ENCODE measurements around the gene CELF1. TPM values are rescaled to one million over a fixed set of nuclear protein-coding genes. Genes with fewer than 3 reads are reported as not detected.

The CELF1 gene
- total and polyA plus RNA-seq, 10 of the 15 experiments (the other 5 are each of a cell fraction or from before 2014, with no cell fraction given): 35.3 to 128 (median 85.7) TPM

DNA sequence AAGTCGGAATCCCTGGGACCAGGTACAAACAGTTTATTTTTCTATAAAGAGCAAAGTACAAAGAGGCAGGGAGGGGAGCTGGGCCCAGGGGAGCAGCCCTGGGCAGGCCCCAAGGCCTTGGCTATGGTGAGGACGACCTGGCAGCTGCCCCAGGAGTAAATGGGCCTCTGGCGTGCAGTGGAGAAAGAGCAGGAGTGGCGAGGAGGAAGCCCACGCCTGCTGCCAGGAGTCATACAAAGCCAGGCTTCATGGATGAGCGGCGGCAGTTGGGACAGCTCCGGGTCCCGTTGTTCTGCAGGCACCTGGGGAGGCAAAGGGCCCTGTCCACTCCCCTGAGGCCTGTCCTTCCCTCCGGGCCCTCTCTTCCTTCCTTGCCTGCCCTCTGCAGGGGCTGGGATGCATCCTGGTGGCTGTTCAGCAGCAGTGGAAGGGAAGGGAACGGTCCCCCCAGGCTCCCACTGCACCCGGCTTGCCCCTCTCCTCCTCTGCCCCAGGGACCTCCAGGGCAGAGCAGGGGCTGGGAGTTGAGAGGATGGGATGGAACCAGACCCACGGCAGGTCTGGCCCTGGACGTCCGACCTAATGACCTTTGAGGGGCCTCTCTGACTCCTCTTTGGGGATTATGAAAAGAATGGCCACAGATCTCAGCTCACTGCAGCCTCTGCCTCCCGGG lies 115.0 kb downstream of the CELF1 start:
- no peak for FAIRE-seq

More for the DNA sequence above, 115.0 kb downstream of the CELF1 start:
- ChIA-PET SMC1A (ENCODE audit: uncharacterized antibody, unreplicated experiment) (no interaction called here), POLR2A (no interaction called here), CTCF (no interaction called here), RAD21 (ENCODE audit: unreplicated experiment) (no interaction called here)
- H3K27me3 ChIP-seq (replicated peaks in 1 of 2; ENCODE audit: control insufficient read depth in 2 of 2, insufficient read depth in 2 of 2, low read length in 1 of 2): no peaks in the 10 kb centered on the region; a peak in 1 of 4 replicates
- H3K4me2 ChIP-seq (ENCODE audit: control insufficient read depth, insufficient read depth): no peak overlapping the region
- H4K20me1 ChIP-seq (ENCODE audit: control insufficient read depth, insufficient read depth): no peaks in the 10 kb centered on the region
- H3K4me3 ChIP-seq: no peak overlapping the region
- in situ Hi-C loops (cut with MboI): no loop called here
- no peak overlapping the region for H3K27ac ChIP-seq (ENCODE audit: control insufficient read depth, insufficient read depth)
- no peak overlapping the region for H3K9ac ChIP-seq (ENCODE audit: control insufficient read depth, insufficient read depth, low read length)
- TF ChIP-seq HDAC2 (IDR thresholded peaks at IDR 0.05) (no peak), MYC (IDR thresholded peaks at IDR 0.05; ENCODE audit: insufficient read depth, insufficient read length, insufficient replicate concordance, low read length, severe bottlenecking) (no peak), MTA3 (IDR thresholded peaks at IDR 0.05; ENCODE audit: borderline replicate concordance, low read length) (no peak), YY1 (IDR thresholded peaks at IDR 0.05; ENCODE audit: low read depth, low read length) (no peak), CHD2 (IDR thresholded peaks at IDR 0.05; ENCODE audit: borderline replicate concordance, low read depth, low read length) (no peak), RFX5 (IDR thresholded peaks at IDR 0.05; ENCODE audit: low read depth, low read length) (no peak), RB1 (IDR thresholded peaks at IDR 0.05; ENCODE audit: borderline replicate concordance) (no peak), NR2C2 (IDR thresholded peaks at IDR 0.05; ENCODE audit: borderline replicate concordance, control insufficient read depth, insufficient read length, low read depth) (no peak), FOXK2 (IDR thresholded peaks at IDR 0.05) (no peak)
- TF ChIP-seq, protein P1, sequence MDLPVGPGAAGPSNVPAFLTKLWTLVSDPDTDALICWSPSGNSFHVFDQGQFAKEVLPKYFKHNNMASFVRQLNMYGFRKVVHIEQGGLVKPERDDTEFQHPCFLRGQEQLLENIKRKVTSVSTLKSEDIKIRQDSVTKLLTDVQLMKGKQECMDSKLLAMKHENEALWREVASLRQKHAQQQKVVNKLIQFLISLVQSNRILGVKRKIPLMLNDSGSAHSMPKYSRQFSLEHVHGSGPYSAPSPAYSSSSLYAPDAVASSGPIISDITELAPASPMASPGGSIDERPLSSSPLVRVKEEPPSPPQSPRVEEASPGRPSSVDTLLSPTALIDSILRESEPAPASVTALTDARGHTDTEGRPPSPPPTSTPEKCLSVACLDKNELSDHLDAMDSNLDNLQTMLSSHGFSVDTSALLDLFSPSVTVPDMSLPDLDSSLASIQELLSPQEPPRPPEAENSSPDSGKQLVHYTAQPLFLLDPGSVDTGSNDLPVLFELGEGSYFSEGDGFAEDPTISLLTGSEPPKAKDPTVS (IDR thresholded peaks at IDR 0.05; ENCODE audit: low read depth, low read length): no peak
- TF ChIP-seq, protein P2, sequence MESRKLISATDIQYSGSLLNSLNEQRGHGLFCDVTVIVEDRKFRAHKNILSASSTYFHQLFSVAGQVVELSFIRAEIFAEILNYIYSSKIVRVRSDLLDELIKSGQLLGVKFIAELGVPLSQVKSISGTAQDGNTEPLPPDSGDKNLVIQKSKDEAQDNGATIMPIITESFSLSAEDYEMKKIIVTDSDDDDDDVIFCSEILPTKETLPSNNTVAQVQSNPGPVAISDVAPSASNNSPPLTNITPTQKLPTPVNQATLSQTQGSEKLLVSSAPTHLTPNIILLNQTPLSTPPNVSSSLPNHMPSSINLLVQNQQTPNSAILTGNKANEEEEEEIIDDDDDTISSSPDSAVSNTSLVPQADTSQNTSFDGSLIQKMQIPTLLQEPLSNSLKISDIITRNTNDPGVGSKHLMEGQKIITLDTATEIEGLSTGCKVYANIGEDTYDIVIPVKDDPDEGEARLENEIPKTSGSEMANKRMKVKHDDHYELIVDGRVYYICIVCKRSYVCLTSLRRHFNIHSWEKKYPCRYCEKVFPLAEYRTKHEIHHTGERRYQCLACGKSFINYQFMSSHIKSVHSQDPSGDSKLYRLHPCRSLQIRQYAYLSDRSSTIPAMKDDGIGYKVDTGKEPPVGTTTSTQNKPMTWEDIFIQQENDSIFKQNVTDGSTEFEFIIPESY (IDR thresholded peaks at IDR 0.05): no peak
- WGBS (ENCODE audit: insufficient coverage, insufficient replicate concordance, low lambda C conversion rate, missing lambda C conversion rate): 45% methylated on average over 16 of the region's 16 CpGs
- no peak overlapping the region for H2AFZ ChIP-seq (ENCODE audit: control insufficient read depth, low read depth, low read length)
- no peaks in the 10 kb centered on the region for H3K36me3 ChIP-seq (ENCODE audit: control insufficient read depth in 2 of 2, insufficient read depth in 2 of 2, low read length in 1 of 2)
- H3K4me1 ChIP-seq (ENCODE audit: control insufficient read depth, insufficient read depth, low read length): no peaks in the 10 kb centered on the region
- H3K79me2 ChIP-seq (ENCODE audit: control insufficient read depth, insufficient read depth, low read length): no peaks in the 10 kb centered on the region
- DNase-seq (ENCODE audit: low read depth, low spot score): no peak
- no peak for ATAC-seq
- no TSS peak for BruUV-seq (replicated peaks)
- H3K9me3 ChIP-seq (replicated peaks; ENCODE audit: control insufficient read depth, insufficient read depth, low read length): no peaks in the 10 kb centered on the region
- intact Hi-C loops (cut with micrococcal nuclease; ENCODE audit: unreplicated experiment): no loop called here
